ENCODE data around the gene CACNA1C. TPM values are rescaled to one million over a fixed set of nuclear protein-coding genes. Genes with fewer than 3 reads are reported as not detected.
"Not testable (repeated sequence)": the region's sequence is repeated elsewhere in the genome, so short reads cannot be mapped to it uniquely, and the experiment has no call there.

CACNA1C gene
- total RNA-seq, 1 experiment from 2014 or later: 1.8 TPM

DNA sequence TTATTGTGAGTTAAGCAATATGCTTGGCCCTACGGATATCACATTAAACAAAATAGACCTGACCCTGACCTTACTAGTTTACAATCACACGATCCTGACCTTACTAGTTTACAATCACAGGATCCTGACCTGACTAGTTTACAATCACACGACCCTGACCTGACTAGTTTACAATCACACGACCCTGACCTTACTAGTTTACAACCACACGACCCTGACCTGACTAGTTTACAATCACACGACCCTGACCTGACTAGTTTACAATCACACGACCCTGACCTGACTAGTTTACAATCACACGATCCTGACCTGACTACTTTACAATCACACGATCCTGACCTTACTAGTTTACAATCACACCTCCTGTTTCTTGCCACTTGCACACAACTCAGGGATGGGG lies 202.9 kb downstream of the CACNA1C start:
- not testable (repeated sequence) for DNase-seq (ENCODE audit: low read depth)

DNA sequence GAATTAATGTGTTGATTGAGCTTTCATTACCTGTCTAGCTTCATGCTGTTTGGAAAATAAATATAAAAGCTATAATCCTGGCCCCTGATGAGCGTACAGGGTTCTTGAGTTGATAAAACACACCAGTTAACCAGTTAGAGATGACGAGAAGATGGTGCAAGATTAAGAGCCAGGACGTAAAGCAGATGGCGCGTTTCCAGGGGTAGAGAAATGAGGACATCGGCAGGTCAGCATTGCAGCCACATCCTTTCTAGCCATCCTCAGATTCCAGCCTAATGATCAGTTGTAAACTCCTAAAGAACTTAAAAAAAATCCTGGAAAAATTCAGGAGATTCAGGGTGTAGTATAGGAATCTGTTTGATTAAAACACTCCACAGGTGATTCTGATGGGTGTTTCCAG lies 203.7 kb downstream of the CACNA1C start:
- no peak for DNase-seq (ENCODE audit: low read depth)

DNA sequence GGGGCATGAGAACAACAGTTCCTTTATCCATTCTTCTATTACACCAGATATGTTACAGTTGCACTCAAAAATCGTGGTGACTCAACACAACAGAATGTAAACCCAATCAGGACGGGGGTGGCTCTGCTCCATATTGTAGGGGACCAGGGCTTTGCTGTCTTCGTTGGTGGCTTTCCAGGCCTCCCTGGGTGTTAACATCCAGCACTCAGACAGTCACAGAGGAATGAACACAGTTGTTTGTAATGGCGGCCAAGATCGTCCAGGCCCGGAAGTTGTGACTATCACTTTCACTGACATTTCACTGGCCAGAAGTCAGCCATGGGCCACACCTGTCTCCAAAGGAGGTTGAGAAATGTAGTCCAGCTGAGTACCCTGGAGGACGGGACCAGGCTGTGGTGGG lies 204.1 kb downstream of the CACNA1C start:
- DNase-seq (ENCODE audit: low read depth): peak; percentile 40

DNA sequence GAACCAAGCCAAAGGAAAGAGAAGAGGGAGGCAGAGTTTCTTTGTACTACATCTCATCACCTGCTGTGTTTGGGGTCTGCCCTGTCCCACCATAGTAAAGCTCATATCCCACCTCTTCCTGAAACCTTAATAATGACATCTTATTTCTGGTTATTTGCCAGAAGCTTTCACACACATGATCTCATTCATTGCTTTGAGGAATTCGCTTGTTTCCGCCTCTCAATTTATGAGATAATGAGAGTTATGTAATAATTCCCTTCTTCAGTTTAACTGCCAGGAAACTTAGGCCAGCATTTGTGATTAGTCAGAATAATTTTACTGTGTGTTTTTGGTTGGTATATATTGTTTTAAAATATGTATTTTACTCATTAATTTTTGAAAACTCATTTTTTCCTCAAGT lies 205.2 kb downstream of the CACNA1C start:
- no peak for DNase-seq (ENCODE audit: low read depth)

DNA sequence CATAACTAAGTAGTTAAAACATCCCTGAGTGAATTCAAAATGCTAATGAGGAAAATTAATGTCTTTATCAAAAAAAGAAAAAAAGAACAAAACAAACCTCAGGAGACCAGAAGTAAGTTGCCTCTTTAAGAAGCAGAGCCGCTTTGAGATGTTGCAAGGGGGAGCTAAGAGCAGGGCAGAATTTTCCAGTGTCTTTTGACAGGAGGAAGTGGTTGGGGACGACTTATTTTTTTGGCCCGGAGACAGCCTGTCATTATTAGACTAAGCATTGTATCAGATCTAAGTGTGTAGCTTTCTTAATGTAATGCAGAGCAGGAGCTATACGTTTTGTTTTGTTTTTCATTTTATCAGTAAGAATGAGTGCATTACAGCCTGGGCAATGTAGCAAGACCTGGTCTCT lies 206.6 kb downstream of the CACNA1C start:
- no peak for DNase-seq (ENCODE audit: low read depth)

DNA sequence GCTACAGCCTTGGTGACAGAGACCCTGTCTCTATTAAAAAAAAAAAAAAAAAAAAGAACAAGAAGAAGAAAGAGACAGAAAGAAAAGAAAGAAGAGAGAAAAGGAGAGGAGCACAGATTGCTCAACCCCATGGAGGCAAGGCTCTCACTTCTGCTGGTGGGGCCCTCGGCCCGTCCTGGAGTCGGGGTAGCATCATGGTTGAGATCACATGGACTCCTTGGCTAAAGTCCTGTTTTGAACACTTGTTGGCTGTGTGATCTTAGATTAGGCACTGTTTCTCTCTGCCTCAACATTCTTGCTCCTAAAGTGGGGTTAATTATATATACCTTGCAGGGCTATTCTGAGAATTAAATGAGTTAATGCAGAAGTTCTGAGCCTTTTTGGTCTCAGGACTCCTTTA lies 207.7 kb downstream of the CACNA1C start:
- DNase-seq (ENCODE audit: low read depth): no peak

DNA sequence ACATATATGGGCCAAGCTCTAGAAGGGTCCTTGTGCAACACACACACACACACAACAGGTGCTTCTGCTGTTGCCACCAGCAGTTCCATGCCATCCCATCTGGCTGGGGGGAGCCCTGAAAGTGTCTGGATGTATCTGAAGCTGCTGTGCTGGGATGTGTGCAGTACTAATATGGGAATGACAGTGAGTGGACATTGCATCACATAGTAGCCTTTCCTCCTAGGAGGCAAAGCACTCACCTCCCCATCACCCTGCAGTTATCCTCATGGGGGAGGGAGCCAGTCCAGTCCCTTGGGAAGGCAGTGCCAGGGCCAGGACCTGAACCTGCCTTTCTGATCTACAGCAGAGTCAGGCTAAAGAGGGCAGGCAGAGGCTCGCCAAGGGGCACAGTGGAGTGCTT lies 208.9 kb downstream of the CACNA1C start:
- DNase-seq (ENCODE audit: low read depth): no peak

DNA sequence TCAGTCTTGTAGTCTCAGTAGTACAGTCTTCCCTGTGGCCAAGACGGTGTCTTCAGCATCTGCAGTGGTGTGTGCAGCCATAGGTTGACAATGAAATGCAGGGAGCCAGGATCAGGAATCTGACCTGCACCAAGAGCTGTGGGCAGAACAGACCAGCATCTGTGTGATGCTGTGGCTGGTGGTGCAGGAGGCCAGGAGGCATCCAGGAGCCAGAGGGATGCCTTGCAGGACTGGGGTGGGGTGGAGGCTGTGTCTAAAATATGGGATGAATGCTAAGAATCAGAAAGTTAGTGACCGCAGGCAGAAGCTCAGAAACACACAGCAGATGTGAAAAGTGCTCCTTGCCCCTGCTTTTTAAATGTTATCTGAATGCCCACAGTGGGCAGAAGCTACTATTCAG lies 209.7 kb downstream of the CACNA1C start:
- DNase-seq (ENCODE audit: low read depth): no peak

DNA sequence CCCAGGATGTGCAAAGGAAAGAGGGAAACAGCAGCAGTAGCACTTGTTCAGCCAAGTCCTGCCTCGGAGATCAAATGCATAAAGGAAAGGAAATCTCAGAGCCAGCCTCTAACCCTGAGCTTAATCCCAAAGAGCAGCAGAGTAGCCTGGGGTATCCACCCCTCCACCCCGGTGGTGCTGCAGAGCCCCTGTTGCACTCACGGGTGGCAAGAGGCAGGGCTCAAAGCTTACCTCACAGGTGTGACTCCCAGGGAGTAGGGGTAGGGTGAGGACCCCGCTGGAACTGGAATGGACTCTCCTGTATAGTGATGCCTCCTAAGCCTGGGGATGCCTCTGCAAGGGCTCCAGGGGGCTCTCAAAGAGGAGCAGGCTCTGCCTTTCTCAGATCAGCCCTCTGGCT lies 211.1 kb downstream of the CACNA1C start:
- DNase-seq (ENCODE audit: low read depth): no peak

DNA sequence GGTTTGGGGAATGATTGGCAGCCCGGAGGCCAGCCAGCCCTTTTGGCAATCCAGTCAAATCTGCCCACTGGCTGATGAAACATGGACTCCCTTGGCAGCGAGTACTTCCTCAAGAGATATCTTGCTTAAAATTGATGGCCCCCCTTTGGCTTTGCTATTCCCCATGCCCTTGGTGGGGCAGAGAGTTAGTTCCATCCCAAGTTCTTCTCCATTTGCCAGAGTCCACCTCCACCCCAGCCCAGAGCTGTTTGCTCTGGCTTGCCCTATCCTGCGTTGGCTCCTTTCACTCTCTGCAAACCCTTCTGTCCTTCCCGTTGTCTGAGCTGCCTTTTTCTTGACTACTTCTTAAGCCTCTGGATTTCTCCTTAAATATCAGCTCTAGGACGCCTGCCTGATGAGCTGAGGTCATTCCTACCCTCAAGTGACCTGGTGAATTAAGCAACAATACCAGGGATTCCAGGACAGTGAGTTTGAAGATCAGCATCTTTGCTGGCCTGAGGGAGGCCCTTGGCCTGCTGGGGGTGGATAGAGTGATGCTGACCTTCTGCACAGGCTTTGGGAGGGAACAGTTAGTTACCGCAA lies 212.0 kb downstream of the CACNA1C start:
- DNase-seq (ENCODE audit: low read depth): peak; percentile 57

DNA sequence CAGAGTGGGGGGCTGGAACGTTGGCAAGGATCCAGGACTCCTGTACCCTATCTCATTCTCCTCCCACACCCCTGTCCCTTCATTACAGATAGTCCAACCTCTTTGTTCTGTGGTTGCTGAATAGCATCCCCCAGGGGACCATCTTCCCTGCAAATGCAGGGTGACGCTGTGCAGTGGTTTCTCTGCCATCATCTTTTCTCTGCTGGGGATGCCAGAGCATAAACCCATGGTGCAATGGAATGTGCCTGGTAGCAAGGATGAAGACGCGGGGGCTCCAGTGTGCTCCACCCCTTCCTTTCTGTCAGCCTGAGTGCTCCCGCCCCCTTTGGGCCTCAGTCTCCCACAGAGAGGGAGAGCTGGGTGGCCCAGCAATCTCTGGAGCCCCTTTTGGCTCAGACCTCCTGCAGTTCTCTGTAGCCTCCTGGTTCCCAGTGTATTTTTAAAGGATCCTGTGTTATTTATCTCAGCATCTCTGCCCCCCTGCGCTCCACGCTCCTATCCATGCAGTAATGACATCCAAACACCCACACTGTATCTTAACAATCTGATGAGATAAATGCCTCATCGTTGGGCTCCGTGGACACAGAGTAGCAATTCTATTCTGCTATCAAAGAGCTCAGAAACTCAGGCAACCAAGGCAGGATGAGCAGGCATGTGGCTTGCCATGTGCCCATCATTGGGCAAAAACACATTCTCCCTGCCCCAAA lies 212.8 kb downstream of the CACNA1C start:
- peak; percentile 60 for DNase-seq (ENCODE audit: low read depth)

DNA sequence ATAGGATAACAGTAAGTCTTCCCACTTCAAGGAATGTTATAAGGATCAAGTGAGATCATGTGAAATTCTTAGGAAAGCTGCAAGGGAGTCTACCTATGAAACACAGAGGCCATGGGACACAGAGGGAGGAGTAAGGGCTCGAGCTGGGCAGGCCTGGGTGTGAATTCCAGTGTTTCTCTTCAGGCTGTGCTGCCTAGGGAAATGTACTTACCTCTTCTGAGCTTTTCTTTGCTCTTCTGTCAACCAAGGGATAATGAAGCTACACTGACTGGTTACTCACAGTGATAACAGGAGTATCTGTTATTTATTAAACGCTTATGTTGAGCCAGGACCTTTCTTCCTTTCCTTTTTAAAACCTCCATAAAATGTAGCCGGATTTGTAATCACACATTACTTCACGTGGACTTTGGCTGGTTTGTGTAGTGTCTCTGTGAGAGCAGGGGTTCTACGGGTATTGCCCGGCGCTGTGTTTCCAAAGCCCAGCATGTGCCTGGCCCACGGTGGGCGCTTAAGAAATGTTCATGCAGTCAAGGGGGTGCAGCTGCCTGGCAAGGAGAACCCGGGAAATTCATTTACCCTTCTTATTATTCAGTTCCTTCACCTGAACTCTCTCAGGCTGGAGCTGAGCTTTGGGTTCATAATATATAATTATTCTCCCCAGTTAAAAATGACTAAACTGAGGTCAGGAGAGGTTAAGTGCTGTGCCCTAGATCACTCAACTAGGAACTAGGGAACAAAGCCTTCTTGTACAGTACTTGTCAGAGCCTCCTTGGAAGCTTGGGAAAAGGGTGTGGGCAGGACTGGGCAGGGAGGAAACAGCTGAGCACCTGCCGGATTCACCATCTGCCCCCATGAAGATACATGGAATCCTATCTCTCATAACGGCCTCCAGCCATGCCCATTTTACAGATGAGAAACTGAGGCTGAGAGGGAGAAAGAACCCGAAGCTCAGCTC lies 214.2 kb downstream of the CACNA1C start:
- DNase-seq (ENCODE audit: low read depth): no peak

DNA sequence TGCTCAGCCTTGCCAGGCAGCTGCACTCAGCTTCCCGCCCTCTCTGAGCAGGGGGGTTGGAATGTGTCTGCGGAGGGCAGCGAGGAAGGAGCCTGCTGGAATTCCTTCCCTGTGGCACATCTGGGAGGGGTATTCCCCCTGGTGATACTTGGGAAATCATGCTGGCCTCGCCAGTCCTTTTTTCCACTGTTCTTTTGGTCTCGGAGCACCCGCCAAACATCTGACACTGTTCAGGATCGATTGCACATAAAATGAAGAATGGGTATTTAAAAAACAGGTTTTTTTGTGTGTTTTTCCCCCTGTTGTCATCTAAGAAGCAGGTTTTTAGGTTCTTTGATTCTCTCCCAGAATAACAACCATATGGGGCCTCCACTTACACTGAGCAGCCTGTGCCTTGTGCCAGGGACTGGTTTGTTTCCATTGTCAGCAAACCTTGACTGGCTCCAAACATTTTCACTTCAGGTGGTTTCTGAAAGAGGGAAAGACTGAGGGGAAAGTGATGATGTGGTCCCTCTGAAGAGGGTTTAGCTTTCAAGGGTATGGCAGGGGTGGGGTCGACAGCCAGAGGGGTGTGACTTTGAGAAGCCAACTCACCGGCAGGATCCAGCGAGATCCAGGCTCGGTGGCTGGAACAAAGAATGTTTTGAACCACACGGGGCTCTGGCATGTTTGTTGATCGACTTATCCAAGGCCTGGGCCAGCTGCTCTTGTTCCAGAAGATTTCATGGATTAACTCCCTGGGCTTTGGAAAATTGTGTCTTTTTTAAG lies 215.1 kb downstream of the CACNA1C start:
- peak; percentile 82 for DNase-seq (ENCODE audit: low read depth)

DNA sequence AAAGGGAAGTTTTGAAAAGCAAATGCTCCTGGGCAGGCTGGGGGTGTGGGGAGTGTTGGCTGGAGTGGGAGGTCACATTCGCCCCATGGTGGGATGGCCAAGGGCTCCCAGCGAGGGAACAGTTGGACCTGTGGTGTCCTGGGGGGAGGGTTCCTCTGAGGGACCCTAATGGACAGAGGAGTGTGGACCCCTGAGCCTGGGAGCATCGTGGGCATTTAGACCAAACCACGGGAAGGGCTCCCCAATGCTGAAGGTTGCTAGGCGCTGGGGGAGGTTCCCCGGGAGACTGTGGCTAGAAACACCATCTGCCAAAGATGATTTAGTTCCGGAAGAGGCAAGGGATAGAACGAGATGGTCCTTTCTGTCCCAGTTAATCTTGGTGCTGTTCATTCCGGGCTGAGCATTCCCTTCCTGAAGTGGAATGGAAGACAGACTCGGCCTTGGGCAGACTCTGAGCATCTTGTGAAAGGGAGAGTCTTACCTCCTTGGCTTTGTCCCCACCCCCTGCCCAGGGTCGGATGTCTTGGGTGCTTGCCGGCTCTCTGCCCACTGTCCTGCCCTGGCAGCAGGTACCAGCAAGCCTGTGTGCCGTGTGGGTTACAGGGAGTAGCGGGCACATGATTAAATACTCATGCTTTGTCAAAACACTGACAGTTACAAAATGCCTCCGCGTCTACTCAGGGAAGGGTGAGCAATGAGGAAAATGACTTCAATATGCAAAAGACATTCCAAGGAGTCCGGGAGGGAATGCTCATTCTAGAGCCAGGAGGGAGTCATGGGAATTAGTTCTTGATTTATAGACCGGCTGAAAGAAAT lies 215.9 kb downstream of the CACNA1C start:
- DNase-seq (ENCODE audit: low read depth): peak; percentile 82

DNA sequence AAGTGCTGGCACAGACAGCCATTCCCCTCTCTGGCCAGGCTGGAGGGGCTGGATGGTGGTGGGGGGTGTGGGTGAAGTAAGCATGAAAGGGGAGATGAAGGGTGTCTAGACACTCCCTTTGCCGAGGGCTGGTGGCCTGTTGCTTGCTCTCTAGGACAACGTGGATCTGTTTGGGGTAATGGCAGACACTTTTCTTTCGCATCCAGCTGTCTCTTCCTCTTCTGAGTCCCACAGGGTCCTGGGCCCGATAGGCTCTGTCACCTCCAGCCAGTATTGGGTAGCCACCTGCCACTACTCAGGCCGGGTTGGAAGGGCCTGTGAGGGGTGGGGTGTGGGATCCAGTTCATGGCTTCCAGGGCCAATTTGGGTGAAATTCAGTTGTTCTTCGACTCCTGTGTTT lies 218.1 kb downstream of the CACNA1C start:
- DNase-seq (ENCODE audit: low read depth): no peak

DNA sequence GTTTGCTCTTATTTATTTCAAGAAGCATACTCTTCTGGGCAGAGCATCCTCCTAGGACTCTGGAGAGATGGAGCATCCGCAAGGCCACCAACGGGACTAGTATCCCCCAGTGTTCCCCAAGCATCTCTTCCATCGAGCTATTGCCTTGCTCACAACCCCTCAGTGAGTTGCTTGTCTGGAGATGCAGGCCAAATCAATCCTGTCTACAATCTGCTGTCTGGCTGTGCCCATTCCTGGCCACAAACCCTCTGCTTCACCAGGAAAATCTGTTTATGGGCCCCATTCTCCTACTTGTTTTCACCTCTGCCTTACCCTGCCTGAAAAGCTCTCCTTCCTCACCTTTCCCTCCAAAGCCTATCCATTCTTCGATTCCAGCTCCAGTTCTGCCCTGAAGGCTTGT lies 219.2 kb downstream of the CACNA1C start:
- DNase-seq (ENCODE audit: low read depth): no peak

DNA sequence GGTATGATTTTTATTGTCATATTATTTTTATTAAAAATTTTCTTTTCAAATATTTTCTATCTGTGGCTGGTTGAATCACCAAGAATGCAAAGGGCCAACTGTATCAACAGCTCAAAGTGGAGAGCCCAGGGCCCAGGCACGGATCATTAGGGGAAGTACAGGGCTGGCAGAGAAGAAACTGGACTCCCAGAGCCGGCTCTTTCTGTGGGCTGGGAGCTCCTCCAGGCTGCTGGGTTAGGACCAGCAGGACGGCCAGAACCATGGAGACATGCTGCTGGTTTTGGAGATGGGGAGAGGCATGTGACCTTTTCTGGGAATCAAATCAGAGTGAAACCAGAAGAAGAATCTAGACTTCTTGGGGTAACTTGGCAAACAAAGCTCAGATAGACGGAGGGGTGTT lies 220.5 kb downstream of the CACNA1C start:
- peak; percentile 29 for DNase-seq (ENCODE audit: low read depth)

DNA sequence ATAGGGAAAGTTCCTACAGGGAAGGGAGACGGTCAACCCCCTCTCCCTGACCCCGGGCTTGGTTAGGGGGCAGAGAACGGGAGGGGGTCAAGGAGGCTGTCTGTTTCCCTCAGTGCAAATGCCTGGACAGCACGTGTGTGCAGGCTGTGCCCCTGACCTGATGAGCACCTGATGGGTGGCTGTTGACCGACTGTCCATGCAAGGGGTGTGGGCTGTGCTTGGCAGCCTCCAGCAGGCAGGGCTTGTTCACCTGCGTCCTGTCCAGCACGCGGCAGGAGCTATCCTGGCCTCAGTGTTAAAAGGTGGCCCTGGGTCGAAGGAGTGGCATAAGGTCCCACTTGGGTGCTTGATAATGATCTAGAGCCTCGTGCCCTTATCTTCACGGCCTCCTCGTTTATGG lies 221.0 kb downstream of the CACNA1C start:
- DNase-seq (ENCODE audit: low read depth): no peak

DNA sequence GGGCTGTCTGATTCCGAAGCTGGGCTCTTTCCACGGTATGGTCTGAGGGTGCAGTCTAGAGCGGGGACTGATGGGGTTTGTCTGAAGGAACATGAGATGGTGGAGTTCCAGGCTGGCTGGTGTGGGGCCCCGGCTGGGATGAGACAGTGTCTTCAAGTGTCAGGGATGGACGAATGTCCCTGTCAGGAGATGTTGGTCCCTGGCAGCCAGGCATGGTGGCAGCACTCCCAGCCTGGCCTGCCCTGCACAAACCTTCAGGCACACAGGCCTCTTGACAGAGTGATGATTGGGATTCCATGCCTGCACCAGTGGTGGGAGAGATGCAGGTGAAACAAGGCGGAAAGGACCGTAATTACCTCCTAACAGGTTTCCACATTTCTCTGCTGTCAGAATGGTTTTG lies 221.9 kb downstream of the CACNA1C start:
- no peak for DNase-seq (ENCODE audit: low read depth)

DNA sequence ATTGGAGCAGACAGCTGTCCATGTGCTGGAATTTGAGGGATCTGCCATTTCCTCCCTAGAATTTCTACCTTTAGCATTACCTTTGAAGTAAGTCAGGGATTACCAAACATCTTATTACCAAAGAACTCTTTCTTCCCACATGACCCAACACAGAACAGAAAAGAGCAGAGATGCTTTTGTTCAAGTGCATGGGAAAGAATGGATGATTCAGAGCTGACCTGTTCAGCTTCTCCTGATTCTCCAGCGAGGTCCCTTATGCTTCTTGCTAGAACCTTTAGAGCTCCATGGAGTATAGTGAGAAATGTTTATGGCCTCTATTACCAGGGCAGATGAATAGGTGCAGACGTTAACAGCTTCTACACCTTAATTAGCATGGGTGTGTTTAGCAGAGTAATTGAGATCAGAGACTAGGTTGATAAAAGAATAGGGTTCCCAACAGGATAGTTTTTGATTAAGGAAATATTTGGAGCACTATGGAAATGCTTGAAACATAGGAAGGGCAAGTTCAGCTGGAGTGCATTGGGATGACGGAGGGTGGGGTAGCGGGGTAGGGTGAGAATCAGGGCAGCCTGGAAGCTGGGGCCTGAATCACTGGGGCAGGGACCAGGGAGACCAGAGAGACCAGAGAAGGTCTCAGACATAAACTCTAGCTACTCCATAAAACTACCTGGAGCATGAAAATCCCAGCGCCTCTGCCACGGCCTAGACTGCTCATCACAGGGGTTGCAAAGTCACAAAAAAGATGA lies 223.7 kb downstream of the CACNA1C start:
- no peak for DNase-seq (ENCODE audit: low read depth)
